Thyroid gland (tissue), 4 donors: ENCODE data around the gene LPP.

ENCODE experiments used
- CTCF ChIP-seq, 6 experiments: fragments of 200-600 bp in 3 of 6; fragments of 450-650 bp in 3 of 6; sonication (generic) in 3 of 6; IDR thresholded peaks; one replicate each; pipeline ENCODE4 v1.5.1; 2016 to 2019; ENCODE audit warnings: antibody characterized with exemption in 6 of 6, mild to moderate bottlenecking in 2 of 6, inconsistent platforms in 1 of 6, moderate library complexity in 1 of 6
- POLR2A ChIP-seq, 2 donors: fragments of 450-650 bp; IDR thresholded peaks; one replicate each; pipeline ENCODE4 v1.6.1; 2017; ENCODE audit warnings: antibody characterized with exemption in 2 of 2, mild to moderate bottlenecking in 2 of 2, moderate library complexity in 1 of 2

DNA sequence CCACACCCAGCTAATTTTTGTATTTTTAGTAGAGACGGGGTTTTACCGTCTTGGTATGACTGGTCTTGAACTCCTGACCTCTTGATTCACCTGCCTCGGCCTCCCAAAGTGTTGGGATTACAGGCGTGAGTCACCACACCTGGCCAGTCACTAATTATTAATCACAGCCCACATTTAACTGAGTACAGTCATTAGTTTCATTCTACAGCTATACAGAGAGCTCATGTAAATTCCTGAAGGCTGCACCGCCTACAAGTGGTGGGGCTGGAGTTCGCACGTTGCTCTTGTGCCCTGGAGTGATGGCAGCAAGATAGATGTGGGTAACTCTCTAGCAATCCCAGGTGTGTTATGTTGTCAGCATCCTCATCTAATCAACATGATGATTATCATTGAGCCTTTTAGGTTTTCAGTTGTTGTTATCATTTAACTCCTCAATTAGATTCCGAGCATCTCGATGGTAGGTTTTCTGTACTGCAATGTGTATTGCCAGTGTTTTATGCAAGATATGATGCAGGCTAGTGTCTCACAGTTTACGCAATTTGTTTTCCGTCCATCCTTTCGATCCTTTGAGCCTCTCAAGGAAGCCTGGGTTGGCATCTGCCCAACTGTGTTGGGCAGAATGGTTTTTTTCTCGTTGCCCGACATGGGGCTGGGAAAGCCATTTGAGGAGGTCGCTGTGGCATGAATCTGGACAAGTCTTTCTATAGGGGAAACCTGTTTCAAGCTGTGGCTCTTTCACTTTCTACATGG lies 216.3 kb downstream of the LPP start:
- TF ChIP-seq CTCF (IDR thresholded peaks at IDR 0.05) (no peak), POLR2A (IDR thresholded peaks at IDR 0.05) (no peak)
